A549 (cell line): Measurements from ENCODE around the gene USP3. TPM values are rescaled to one million over a fixed set of nuclear protein-coding genes. Genes with fewer than 3 reads are reported as not detected.
"Not testable (repeated sequence)": the region's sequence is repeated elsewhere in the genome, so short reads cannot be mapped to it uniquely, and the experiment has no call there.

ENCODE experiments used
- ATAC-seq, 2 experiments: fragments of 200-7000 bp in 1 of 2; fragments of >200 bp in 1 of 2; cut with Nextera tagmentation in 1 of 2; cut with Tn5 transposase in 1 of 2; 3 replicates each; pipeline versions ENCODE4 v1.8.0 to v1.9.1; 2018 to 2020; ENCODE audit warnings: mild to moderate bottlenecking in 1 of 2, moderate library complexity in 1 of 2
- CTCF ChIA-PET: fragments of 300-600 bp; sonication (Branson Sonifier 250); formaldehyde crosslinking; extraction: SDS; loops from one replicate; lab custom pipeline; 2021; ENCODE audit warnings: antibody characterized with exemption, inconsistent platforms; lab: Yijun Ruan, JAX
- POLR2A ChIA-PET: fragments of 350-600 bp; formaldehyde crosslinking; extraction: SDS; loops from one replicate; lab custom pipeline; 2021; ENCODE audit warnings: antibody characterized with exemption, inconsistent platforms; lab: Yijun Ruan, JAX
- DNase-seq, 2 experiments: peaks; one replicate each; pipeline versions ENCODE4 v3.0.0 to v3.0.0-alpha.2; 2011 to 2016; ENCODE audit warnings: low read depth in 1 of 2, low spot score in 1 of 2
- FAIRE-seq: peaks from 2 replicates; lab custom pipeline; 2011; peaks lifted over from hg19 to GRCh38; lab: Jason Lieb, UNC
- H3K27ac ChIP-seq, 2 experiments: fragments of >200 bp; sonication (Bioruptor Twin); formaldehyde crosslinking; 3 replicates each; pipeline ENCODE4 v1.5.1; 2016 to 2017
- H3K4me1 ChIP-seq: fragments of >200 bp; sonication (Bioruptor Twin); formaldehyde crosslinking; 3 replicates; pipeline ENCODE4 v1.6.1; 2016
- H3K4me2 ChIP-seq: fragments of >200 bp; sonication (Bioruptor Twin); formaldehyde crosslinking; 3 replicates; pipeline ENCODE4 v1.6.1; 2016
- H3K4me3 ChIP-seq: fragments of >200 bp; sonication (Bioruptor Twin); formaldehyde crosslinking; 3 replicates; pipeline ENCODE4 v1.5.1; 2016
- H3K9me3 ChIP-seq: fragments of >200 bp; sonication (Bioruptor Twin); formaldehyde crosslinking; 3 replicates; pipeline ENCODE4 v1.6.1; 2016
- BHLHE40 ChIP-seq: IDR thresholded peaks from 2 replicates; pipeline ENCODE4 v1.6.1; 2012; ENCODE audit warnings: low read depth, low read length, inconsistent platforms
- CBX2 ChIP-seq: fragments of 200-600 bp; sonication (generic); IDR thresholded peaks from 2 replicates; pipeline ENCODE4 v1.6.1; 2016; ENCODE audit warnings: low read depth, mild to moderate bottlenecking, borderline replicate concordance
- CEBPB ChIP-seq, 2 experiments: fragments of >200 bp in 1 of 2; sonication (Bioruptor Twin) in 1 of 2; formaldehyde crosslinking in 1 of 2; IDR thresholded peaks; 2 replicates each; pipeline ENCODE4 v1.6.1; 2012 to 2016
- FOXS1 ChIP-seq: fragments of 250-450 bp; sonication (Bioruptor Pico); IDR thresholded peaks from 2 replicates; pipeline ENCODE4 v1.5.0; 2020; ENCODE audit warnings: mild to moderate bottlenecking, moderate library complexity
- GATA3 ChIP-seq: IDR thresholded peaks from 2 replicates; pipeline ENCODE4 v1.6.1; 2012; ENCODE audit warnings: borderline replicate concordance
- HDAC2 ChIP-seq: fragments of 200-600 bp; sonication (generic); IDR thresholded peaks from 2 replicates; pipeline ENCODE4 v1.6.1; 2016
- HEYL ChIP-seq: fragments of 250-450 bp; sonication (Bioruptor Pico); IDR thresholded peaks from 2 replicates; pipeline ENCODE4 v1.8.0; 2021; ENCODE audit warnings: mild to moderate bottlenecking, moderate library complexity
- JUNB ChIP-seq: fragments of >200 bp; sonication (Bioruptor Twin); formaldehyde crosslinking; IDR thresholded peaks from 2 replicates; pipeline ENCODE4 v1.6.1; 2016
- KDM1A ChIP-seq: fragments of 200-600 bp; sonication (generic); IDR thresholded peaks from 2 replicates; pipeline ENCODE4 v1.6.1; 2016; ENCODE audit warnings: low read depth, mild to moderate bottlenecking
- KDM5A ChIP-seq: fragments of 200-600 bp; sonication (generic); IDR thresholded peaks from 2 replicates; pipeline ENCODE4 v1.6.1; 2016; ENCODE audit warnings: antibody characterized with exemption, mild to moderate bottlenecking
- MAFK ChIP-seq: fragments of 450-650 bp; IDR thresholded peaks from 2 replicates; pipeline ENCODE4 v1.6.1; 2014; ENCODE audit not compliant: partially characterized antibody
- MAZ ChIP-seq: fragments of 150-350 bp; IDR thresholded peaks from 2 replicates; pipeline ENCODE4 v1.6.1; 2014; ENCODE audit warnings: antibody characterized with exemption, low read depth, low read length, borderline replicate concordance
- POLR2AphosphoS2 ChIP-seq: conservative IDR thresholded peaks from 2 replicates; pipeline ENCODE4 v1.6.1; 2012; ENCODE audit warnings: low read length, improper control_type of control experiment, inconsistent platforms
- RFX5 ChIP-seq: fragments of 450-650 bp; IDR thresholded peaks from 2 replicates; pipeline ENCODE4 v1.7.1; 2014; ENCODE audit warnings: antibody characterized with exemption, mild to moderate bottlenecking, moderate library complexity
- SMC3 ChIP-seq: fragments of >200 bp; sonication (Bioruptor Twin); formaldehyde crosslinking; IDR thresholded peaks from 3 replicates; pipeline ENCODE4 v1.6.1; 2018; ENCODE audit warnings: inconsistent platforms
- SREBF2 ChIP-seq: fragments of 450-650 bp; IDR thresholded peaks from 2 replicates; pipeline ENCODE4 v1.6.1; 2014; ENCODE audit warnings: mild to moderate bottlenecking, moderate library complexity
- ZNF302 ChIP-seq: fragments of 250-450 bp; sonication (Bioruptor Pico); IDR thresholded peaks from 2 replicates; pipeline ENCODE4 v1.9.0; 2021; ENCODE audit warnings: inconsistent platforms, mild to moderate bottlenecking, moderate library complexity
- ZSCAN20 ChIP-seq: fragments of 250-450 bp; sonication (Bioruptor Pico); IDR thresholded peaks from 2 replicates; pipeline ENCODE4 v1.8.0; 2022; ENCODE audit warnings: mild to moderate bottlenecking, moderate library complexity
- WGBS: methylation state at CpG from one replicate; pipeline ENCODE4 v1.1.6; 2017; ENCODE audit errors: missing lambda C conversion rate; 5-methylcytosine and 5-hydroxymethylcytosine counted together
- polyA plus RNA-seq, 4 experiments: library from polyadenylated mRNA; depleted of rRNA in 3 of 4; stranded (reverse); fragments of >200 nt; fragmentation: RNase III in 1 of 4; extraction: RNeasy Plus Mini Kit Qiagen cat#74134 plus additional on column Dnase treatment in 1 of 4; gene quantifications; 2 replicates in 3 of 4; 3 replicates in 1 of 4; pipeline ENCODE4 v1.2.3, GENCODE V29; 2011 to 2017
- TF ChIP-seq, protein P1 (sequence below): fragments of >200 bp; sonication (Bioruptor Twin); formaldehyde crosslinking; IDR thresholded peaks from 3 replicates; pipeline ENCODE4 v1.6.1; 2016
- TF ChIP-seq, protein P2 (sequence below): fragments of >200 bp; sonication (Bioruptor Twin); formaldehyde crosslinking; IDR thresholded peaks from 2 replicates; pipeline ENCODE4 v1.6.1; 2016
- TF ChIP-seq, protein P3 (sequence below): fragments of >200 bp; sonication (Bioruptor Twin); formaldehyde crosslinking; IDR thresholded peaks from 3 replicates; pipeline ENCODE4 v1.5.1; 2016

USP3 gene
- polyA plus RNA-seq, 2 of the 4 experiments (the other 2 are of a cell fraction), result 41.8 to 99.1 TPM

DNA sequence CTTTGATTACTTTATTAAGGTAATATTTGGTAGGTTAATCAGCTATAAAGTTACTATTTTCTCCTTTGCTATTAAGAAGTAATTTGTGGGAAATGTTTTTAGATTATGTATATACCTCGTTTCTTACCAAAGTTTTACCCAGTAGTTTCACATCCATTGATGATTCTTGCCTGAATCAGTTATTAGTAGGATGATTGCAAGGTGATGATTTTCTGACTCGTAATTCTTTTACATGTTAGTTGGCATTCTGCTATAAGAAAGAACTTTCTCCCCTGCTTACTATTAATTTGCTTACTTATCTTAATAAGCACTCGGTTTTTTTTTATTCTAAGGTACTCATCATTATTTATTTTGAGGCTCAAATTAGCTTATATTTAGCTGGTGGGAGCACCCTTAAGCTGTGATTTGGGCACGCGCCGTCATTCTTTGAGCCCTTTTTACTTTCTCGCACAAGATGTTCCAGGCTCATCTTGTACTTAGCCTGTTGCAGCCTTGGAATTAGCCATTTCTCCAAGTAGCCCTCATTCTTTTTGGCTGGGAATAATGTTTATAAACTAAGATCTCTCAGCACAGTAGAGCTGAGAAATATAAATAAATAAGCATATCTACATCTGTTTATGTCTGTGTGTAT lies 15.3 kb downstream of the USP3 start:
- ATAC-seq (no peak), DNase-seq (no peak), FAIRE-seq (no peak)
- 87% methylated on average over 7 of the region's 7 CpGs for WGBS
- Histone ChIP-seq H3K9me3 (no peaks in the 10 kb centered on the region), H3K4me3 (no peak overlapping the region), H3K4me2 (peak overlapping the region; percentile 7; the same call in 1 of the 3 replicates), H3K27ac (no peak overlapping the region), H3K4me1 (peaks cover 98% of the 10 kb centered on the region)
- TF ChIP-seq SREBF2 (no peak), GATA3 (no peak), HEYL (CRISPR knock-in tag) (no peak), MAFK (no peak), HDAC2 (no peak), ZSCAN20 (CRISPR knock-in tag) (no peak), SMC3 (no peak), KDM1A (no peak), CBX2 (no peak), BHLHE40 (no peak), KDM5A (no peak), ZNF302 (CRISPR knock-in tag) (no peak), RFX5 (no peak)
- TF ChIP-seq, protein P1, sequence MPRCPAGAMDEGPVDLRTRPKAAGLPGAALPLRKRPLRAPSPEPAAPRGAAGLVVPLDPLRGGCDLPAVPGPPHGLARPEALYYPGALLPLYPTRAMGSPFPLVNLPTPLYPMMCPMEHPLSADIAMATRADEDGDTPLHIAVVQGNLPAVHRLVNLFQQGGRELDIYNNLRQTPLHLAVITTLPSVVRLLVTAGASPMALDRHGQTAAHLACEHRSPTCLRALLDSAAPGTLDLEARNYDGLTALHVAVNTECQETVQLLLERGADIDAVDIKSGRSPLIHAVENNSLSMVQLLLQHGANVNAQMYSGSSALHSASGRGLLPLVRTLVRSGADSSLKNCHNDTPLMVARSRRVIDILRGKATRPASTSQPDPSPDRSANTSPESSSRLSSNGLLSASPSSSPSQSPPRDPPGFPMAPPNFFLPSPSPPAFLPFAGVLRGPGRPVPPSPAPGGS, result no peak
- TF ChIP-seq, protein P2, sequence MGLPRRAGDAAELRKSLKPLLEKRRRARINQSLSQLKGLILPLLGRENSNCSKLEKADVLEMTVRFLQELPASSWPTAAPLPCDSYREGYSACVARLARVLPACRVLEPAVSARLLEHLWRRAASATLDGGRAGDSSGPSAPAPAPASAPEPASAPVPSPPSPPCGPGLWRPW, result no peak
- TF ChIP-seq, protein P3, sequence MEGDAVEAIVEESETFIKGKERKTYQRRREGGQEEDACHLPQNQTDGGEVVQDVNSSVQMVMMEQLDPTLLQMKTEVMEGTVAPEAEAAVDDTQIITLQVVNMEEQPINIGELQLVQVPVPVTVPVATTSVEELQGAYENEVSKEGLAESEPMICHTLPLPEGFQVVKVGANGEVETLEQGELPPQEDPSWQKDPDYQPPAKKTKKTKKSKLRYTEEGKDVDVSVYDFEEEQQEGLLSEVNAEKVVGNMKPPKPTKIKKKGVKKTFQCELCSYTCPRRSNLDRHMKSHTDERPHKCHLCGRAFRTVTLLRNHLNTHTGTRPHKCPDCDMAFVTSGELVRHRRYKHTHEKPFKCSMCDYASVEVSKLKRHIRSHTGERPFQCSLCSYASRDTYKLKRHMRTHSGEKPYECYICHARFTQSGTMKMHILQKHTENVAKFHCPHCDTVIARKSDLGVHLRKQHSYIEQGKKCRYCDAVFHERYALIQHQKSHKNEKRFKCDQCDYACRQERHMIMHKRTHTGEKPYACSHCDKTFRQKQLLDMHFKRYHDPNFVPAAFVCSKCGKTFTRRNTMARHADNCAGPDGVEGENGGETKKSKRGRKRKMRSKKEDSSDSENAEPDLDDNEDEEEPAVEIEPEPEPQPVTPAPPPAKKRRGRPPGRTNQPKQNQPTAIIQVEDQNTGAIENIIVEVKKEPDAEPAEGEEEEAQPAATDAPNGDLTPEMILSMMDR, result no peak
- POLR2A ChIA-PET, result interaction anchor here (0.6 kb wide), 1 partner anchor 12 kb away, joined by 8 read pairs; no protein-coding TSS in a partner anchor
- CTCF ChIA-PET, result interaction anchor here (1.0 to 4.7 kb wide), 4 partner anchors 14 to 80 kb away, joined by 3 to 12 read pairs (median 6); no protein-coding TSS in a partner anchor

DNA sequence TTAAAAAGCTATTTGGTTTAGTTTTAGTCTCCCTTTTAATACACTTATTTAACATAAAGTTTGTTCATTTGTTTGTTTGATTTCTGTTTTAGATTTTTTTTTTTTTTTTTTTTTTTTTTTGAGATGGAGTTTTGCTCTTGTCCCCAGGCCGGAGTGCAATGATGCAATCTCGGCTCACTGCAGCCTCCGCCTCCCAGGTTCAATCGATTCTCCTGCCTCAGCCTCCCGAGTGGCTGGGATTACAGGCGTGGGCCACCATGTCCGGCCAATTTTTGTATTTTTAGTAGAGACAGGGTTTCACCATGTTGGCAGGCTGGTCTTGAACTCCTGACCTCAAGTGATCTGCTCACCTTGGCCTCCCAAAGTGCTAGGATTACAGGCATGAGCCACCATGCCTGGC lies 16.1 kb downstream of the USP3 start:
- not testable (repeated sequence) for ATAC-seq, H3K9me3 ChIP-seq, H3K4me2 ChIP-seq, H3K27ac ChIP-seq, H3K4me3 ChIP-seq, FAIRE-seq, DNase-seq
- POLR2A ChIA-PET, result interaction anchor here (0.6 kb wide), 1 partner anchor 13 kb away, joined by 8 read pairs; no protein-coding TSS in a partner anchor
- CTCF ChIA-PET, result interaction anchor here (1.2 to 4.7 kb wide), 5 partner anchors 15 to 79 kb away, joined by 3 to 13 read pairs (median 12); partner anchors contain the start of gene USP3
- TF ChIP-seq CEBPB (IDR thresholded peaks at IDR 0.05), result 0 out of 4 replicates have a peak, but pooled peaks of 1 of the 2 experiments have one; percentile 13
- H3K4me1 ChIP-seq, result peaks cover 95% of the 10 kb centered on the region
- WGBS, result 91% methylated on average over 7 of the region's 7 CpGs

DNA sequence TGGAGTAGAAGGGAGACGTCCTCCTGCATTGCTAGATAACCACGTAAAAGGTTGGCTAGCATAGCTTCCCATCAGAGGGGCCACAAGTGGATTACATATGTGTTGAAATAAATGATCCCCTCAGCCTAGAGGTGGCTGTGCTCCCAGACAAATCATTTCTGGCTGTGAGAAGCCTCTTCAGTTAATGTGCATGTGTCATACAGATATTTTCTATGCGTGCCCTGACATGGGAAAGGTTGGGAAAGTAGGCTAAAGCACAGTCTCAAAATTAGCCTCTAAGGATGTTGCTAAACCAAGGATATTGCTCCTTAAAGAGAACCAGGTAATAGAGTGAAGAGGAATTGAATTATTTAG lies 17.8 kb downstream of the USP3 start:
- Histone ChIP-seq H3K4me1 (peaks cover 78% of the 10 kb centered on the region), H3K4me3 (no peak overlapping the region), H3K9me3 (no peaks in the 10 kb centered on the region), H3K27ac (no peak overlapping the region), H3K4me2 (no peak overlapping the region)
- 75% methylated on average over 3 of the region's 3 CpGs for WGBS
- no peak for TF ChIP-seq POLR2AphosphoS2
- no peak for TF ChIP-seq JUNB
- no peak for TF ChIP-seq MAZ
- no peak for TF ChIP-seq SREBF2
- no peak for TF ChIP-seq FOXS1 (CRISPR knock-in tag)
- ChIA-PET CTCF (interaction anchor here (0.7 to 3.7 kb wide), 6 partner anchors 11 to 232 kb away, joined by 3 to 13 read pairs (median 5); partner anchors contain the start of gene USP3), POLR2A (no interaction called here)
- DNase-seq (no peak), FAIRE-seq (no peak), ATAC-seq (peak in 1 of 2 experiments; percentile 9; a peak in 1 of 6 replicates)
